ENCODE data around the gene CARHSP1. TPM values are rescaled to one million over a fixed set of nuclear protein-coding genes. Genes with fewer than 3 reads are reported as not detected.
A peak's percentile ranks its signal among the peaks of the same experiment; 100 is the strongest.

Gene CARHSP1
- polyA plus RNA-seq, 2 of the 4 experiments (the other 2 are of a cell fraction): 53.9 to 172 TPM

GRCh38 chr16:8867216-8867931 is 1.4 kb downstream of the CARHSP1 start:
- ChIA-PET POLR2A (interaction anchor here (2.7 kb wide), 1 partner anchor 12 kb away, joined by 24 read pairs; no protein-coding TSS in a partner anchor), CTCF (interaction anchor here (2.4 to 7.9 kb wide), 2 partner anchors 7 to 14 kb away, joined by 5 to 84 read pairs; partner anchors contain the start of gene LITAFD)
- WGBS (ENCODE audit: missing lambda C conversion rate): 50% methylated on average over 31 of the region's 35 CpGs
- H3K27ac ChIP-seq: peak overlapping the region; percentile 91 to 94
- no peak for FAIRE-seq
- TF ChIP-seq FOSL2 (IDR thresholded peaks at IDR 0.05): no peak
- TF ChIP-seq FOSL2 (CRISPR knock-in tag; IDR thresholded peaks at IDR 0.05): no peak
- 0 out of 2 replicates have a peak, but pooled peaks have one; percentile 13 for TF ChIP-seq MAX (IDR thresholded peaks at IDR 0.05)
- no peak for DNase-seq (ENCODE audit: low read depth in 1 of 2, low spot score in 1 of 2)
- H3K9me3 ChIP-seq: no peaks in the 10 kb centered on the region
- ATAC-seq: no peak
- H3K4me2 ChIP-seq: peak overlapping the region; percentile 98
- peak overlapping the region; percentile 60 for H3K4me3 ChIP-seq
- peaks cover 81% of the 10 kb centered on the region for H3K4me1 ChIP-seq

DNA sequence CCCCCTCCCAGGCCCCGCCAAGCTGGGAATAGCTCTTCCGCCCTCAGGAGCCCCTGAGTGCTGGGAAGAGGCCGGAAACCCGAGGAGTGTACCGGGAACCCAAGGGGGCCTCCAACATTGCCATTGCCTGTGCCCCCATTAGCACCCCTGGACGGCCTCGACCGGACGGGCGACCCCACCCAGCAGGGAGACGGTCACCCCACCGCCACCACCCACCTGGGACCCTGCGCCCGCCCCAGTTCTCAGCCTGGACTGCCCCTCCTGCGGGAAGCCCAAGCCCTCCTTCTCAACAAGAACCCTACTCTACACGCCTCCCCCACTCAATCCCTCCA is 2.0 kb downstream of the CARHSP1 start:
- POLR2A ChIA-PET: interaction anchor here (0.7 kb wide), 1 partner anchor 29 kb away, joined by 5 read pairs; no protein-coding TSS in a partner anchor
- peak overlapping the region; percentile 98 for H3K4me2 ChIP-seq
- peak overlapping the region in 1 of 2 experiments; percentile 94; a peak in 3 of 6 replicates for H3K27ac ChIP-seq
- 93% methylated on average over 12 of the region's 16 CpGs for WGBS (ENCODE audit: missing lambda C conversion rate)
- FAIRE-seq (no peak), DNase-seq (ENCODE audit: low read depth in 1 of 2, low spot score in 1 of 2) (no peak), ATAC-seq (no peak)
- H3K9me3 ChIP-seq: no peaks in the 10 kb centered on the region
- TF ChIP-seq ZFP36 (IDR thresholded peaks at IDR 0.05; ENCODE audit: borderline replicate concordance, partially characterized antibody) (no peak), HMGXB4 (CRISPR knock-in tag; IDR thresholded peaks at IDR 0.05; ENCODE audit: borderline replicate concordance) (no peak), CBX2 (IDR thresholded peaks at IDR 0.05; ENCODE audit: borderline replicate concordance, low read depth) (no peak), FOXS1 (CRISPR knock-in tag; IDR thresholded peaks at IDR 0.05) (no peak), NPAS2 (CRISPR knock-in tag; IDR thresholded peaks at IDR 0.05; ENCODE audit: borderline replicate concordance) (no peak), BCL3 (IDR thresholded peaks at IDR 0.05) (no peak), EHF (CRISPR knock-in tag; IDR thresholded peaks at IDR 0.05) (no peak), HOXB13 (CRISPR knock-in tag; IDR thresholded peaks at IDR 0.05; ENCODE audit: low read depth) (no peak), NR3C1 (IDR thresholded peaks at IDR 0.05) (no peak), JUN (IDR thresholded peaks at IDR 0.05) (no peak), SREBF2 (IDR thresholded peaks at IDR 0.05) (no peak)
- peak overlapping the region; percentile 60; the same call in 2 of the 3 replicates for H3K4me3 ChIP-seq
- H3K4me1 ChIP-seq: peaks cover 83% of the 10 kb centered on the region
- CTCF ChIA-PET: interaction anchor here (7.9 kb wide), 1 partner anchor 15 kb away, joined by 84 read pairs; the partner anchor contains the start of gene LITAFD

GRCh38 chr16:8866118-8866883 is 2.5 kb downstream of the CARHSP1 start:
- ChIA-PET CTCF (interaction anchor here (1.0 to 7.9 kb wide), 4 partner anchors 14 to 205 kb away, joined by 3 to 84 read pairs (median 26); partner anchors contain the start of gene LITAFD), POLR2A (interaction anchor here (0.7 kb wide), 1 partner anchor 29 kb away, joined by 5 read pairs; no protein-coding TSS in a partner anchor)
- WGBS (ENCODE audit: missing lambda C conversion rate): 91% methylated on average over 28 of the region's 30 CpGs
- DNase-seq (ENCODE audit: low read depth in 1 of 2, low spot score in 1 of 2) (no peak), FAIRE-seq (no peak), ATAC-seq (no peak)
- no peaks in the 10 kb centered on the region for H3K9me3 ChIP-seq
- peak overlapping the region in 1 of 2 experiments; percentile 94; a peak in 3 of 6 replicates for H3K27ac ChIP-seq
- TF ChIP-seq HOXA7 (CRISPR knock-in tag; IDR thresholded peaks at IDR 0.05): no peak
- TF ChIP-seq HDAC2 (IDR thresholded peaks at IDR 0.05): no peak
- TF ChIP-seq ZC3H11A (IDR thresholded peaks at IDR 0.05): no peak
- no peak for TF ChIP-seq POLR2A (IDR thresholded peaks at IDR 0.05; ENCODE audit: low read length)
- TF ChIP-seq KDM5A (IDR thresholded peaks at IDR 0.05): no peak
- peaks cover 83% of the 10 kb centered on the region for H3K4me1 ChIP-seq
- H3K4me3 ChIP-seq: no peak overlapping the region
- H3K4me2 ChIP-seq: peak overlapping the region; percentile 98
